GM12873 (cell line): ENCODE results near the gene ADCYAP1R1.

Experiments used
- TF ChIP-seq, protein P1 (sequence below): IDR thresholded peaks from 2 replicates; pipeline ENCODE4 v1.5.1; 2012; ENCODE audit warnings: low read depth, mild to moderate bottlenecking, moderate library complexity, low read length, control low read depth; ENCODE audit not compliant: insufficient read depth; ENCODE audit errors: missing control alignments

The ADCYAP1R1 gene

GRCh38 chr7:31017032-31017675 is 35.0 kb upstream of the ADCYAP1R1 start:
- TF ChIP-seq, protein P1, sequence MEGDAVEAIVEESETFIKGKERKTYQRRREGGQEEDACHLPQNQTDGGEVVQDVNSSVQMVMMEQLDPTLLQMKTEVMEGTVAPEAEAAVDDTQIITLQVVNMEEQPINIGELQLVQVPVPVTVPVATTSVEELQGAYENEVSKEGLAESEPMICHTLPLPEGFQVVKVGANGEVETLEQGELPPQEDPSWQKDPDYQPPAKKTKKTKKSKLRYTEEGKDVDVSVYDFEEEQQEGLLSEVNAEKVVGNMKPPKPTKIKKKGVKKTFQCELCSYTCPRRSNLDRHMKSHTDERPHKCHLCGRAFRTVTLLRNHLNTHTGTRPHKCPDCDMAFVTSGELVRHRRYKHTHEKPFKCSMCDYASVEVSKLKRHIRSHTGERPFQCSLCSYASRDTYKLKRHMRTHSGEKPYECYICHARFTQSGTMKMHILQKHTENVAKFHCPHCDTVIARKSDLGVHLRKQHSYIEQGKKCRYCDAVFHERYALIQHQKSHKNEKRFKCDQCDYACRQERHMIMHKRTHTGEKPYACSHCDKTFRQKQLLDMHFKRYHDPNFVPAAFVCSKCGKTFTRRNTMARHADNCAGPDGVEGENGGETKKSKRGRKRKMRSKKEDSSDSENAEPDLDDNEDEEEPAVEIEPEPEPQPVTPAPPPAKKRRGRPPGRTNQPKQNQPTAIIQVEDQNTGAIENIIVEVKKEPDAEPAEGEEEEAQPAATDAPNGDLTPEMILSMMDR, result no peak

- TF ChIP-seq, protein P1, result no peak
Measured at GRCh38 chr7:31017721-31018120, 34.4 kb upstream of the ADCYAP1R1 start.

DNA sequence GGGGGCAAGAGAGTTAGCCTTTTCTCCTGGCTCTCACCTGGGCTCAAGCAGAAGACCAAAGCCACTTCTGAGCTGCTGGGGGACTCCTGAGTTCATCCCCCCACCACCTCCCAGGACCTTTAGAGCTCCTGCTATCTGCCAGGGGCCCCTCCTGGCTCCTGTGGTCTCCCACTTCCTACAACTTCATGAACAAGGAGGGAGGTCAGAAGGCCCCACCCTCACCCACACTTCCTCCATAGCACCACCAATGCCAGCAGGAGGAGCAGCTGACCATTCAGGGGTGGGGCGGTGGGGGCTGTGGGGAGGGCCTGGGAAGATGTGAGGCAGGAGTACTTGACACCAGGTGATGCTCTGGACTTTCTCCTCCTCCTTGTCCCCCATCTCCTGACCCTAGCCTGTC is 32.6 kb upstream of the ADCYAP1R1 start:
- TF ChIP-seq, protein P1, result no peak

DNA sequence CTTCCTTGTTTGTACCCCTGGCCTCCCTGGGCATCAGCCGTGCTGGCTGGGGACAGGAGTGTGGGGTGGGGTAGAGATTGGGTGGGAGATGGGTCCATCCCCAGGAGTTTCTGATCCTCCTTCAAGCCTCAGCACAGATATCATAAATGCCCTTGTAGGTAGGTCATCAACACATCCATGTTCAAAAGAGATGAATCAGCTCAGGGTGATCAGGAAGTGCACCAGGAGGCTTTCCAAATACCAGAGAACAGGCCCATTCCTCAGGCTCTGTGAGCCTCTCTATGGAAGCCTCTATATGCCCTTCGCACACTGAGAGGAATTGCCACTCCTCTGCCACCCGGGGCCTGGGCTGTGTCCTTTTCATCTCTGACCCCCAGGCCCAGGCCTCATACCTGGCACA is 31.9 kb upstream of the ADCYAP1R1 start:
- TF ChIP-seq, protein P1, result no peak

- TF ChIP-seq, protein P1, result no peak
Measured at GRCh38 chr7:31020652-31021051, 31.5 kb upstream of the ADCYAP1R1 start.

- TF ChIP-seq, protein P1, result no peak
Measured at GRCh38 chr7:31022117-31022516, 30.0 kb upstream of the ADCYAP1R1 start.

GRCh38 chr7:31022726-31023125 is 29.4 kb upstream of the ADCYAP1R1 start:
- TF ChIP-seq, protein P1, result no peak

GRCh38 chr7:31023877-31024276 is 28.2 kb upstream of the ADCYAP1R1 start:
- TF ChIP-seq, protein P1, result no peak
